Activated T-helper 1 cell treated with anti-CD3 and anti-CD28 coated beads, Interleukin-12 subunit alpha, Interleukin-12 subunit beta, Interleukin-2, Interleukin-4 antibody, amounts not matched to agents 30 ng/mL and 10 ng/mL and 1 ng/mL, durations not matched to agents 14 hours and 24 hours and 36 hours (primary cell): ENCODE data around the gene RBM17. TPM values are rescaled to one million over a fixed set of nuclear protein-coding genes. Genes with fewer than 3 reads are reported as not detected.
"Not testable (repeated sequence)": the region's sequence is repeated elsewhere in the genome, so short reads cannot be mapped to it uniquely, and the experiment has no call there.

Experiments
- DNase-seq: peaks from one replicate; pipeline ENCODE4 v3.0.0; 2021; ENCODE audit warnings: low spot score
- H3K27ac Mint-ChIP-seq: one replicate; pipeline ENCODE4 v1.8.0; 2021; ENCODE audit warnings: mild to moderate bottlenecking, mixed read lengths
- H3K27me3 Mint-ChIP-seq: one replicate; pipeline ENCODE4 v1.8.0; 2022; ENCODE audit warnings: mild to moderate bottlenecking, moderate library complexity, mixed read lengths; ENCODE audit not compliant: insufficient read depth
- H3K36me3 Mint-ChIP-seq: one replicate; pipeline ENCODE4 v1.8.0; 2021; ENCODE audit warnings: low read depth, mixed read lengths
- H3K4me1 Mint-ChIP-seq: one replicate; pipeline ENCODE4 v1.8.0; 2021; ENCODE audit warnings: low read depth, mixed read lengths
- H3K4me3 Mint-ChIP-seq: one replicate; pipeline ENCODE4 v1.8.0; 2021; ENCODE audit warnings: mild to moderate bottlenecking, moderate library complexity, mixed read lengths
- H3K9me3 Mint-ChIP-seq: one replicate; pipeline ENCODE4 v1.8.0; 2021; ENCODE audit warnings: mixed read lengths
- intact Hi-C: fragments of 100-400 bp; cut with micrococcal nuclease; formaldehyde crosslinking; loops from one replicate; pipeline ENCODE4 v1.15.1; 2024
- total RNA-seq: library from RNA; stranded (reverse); gene quantifications from 2 replicates; pipeline ENCODE4 v1.2.3, GENCODE V29; 2022

RBM17 gene
- total RNA-seq, 1 donor from 2014 or later = 265 TPM

- peaks cover 50% of the 10 kb centered on the region for H3K4me1 Mint-ChIP-seq
These were observed 38.6 kb downstream of the RBM17 start for GRCh38 chr10:6127461-6127860.

GRCh38 chr10:6128087-6128486 is 39.3 kb downstream of the RBM17 start:
- H3K27ac Mint-ChIP-seq = no peak overlapping the region
- no peaks in the 10 kb centered on the region for H3K27me3 Mint-ChIP-seq
- no peak overlapping the region for H3K4me3 Mint-ChIP-seq
- intact Hi-C loops = loop anchor here (5.0 kb wide), 2 partner anchors 34 to 74 kb away; partner anchors contain the start of gene PFKFB3
- no peaks in the 10 kb centered on the region for H3K9me3 Mint-ChIP-seq
- no peaks in the 10 kb centered on the region for H3K36me3 Mint-ChIP-seq
- H3K4me1 Mint-ChIP-seq = peaks cover 46% of the 10 kb centered on the region
- DNase-seq = no peak

More at GRCh38 chr10:6127461-6127860, 38.6 kb downstream of the RBM17 start:
- not testable (repeated sequence) for H3K4me3 Mint-ChIP-seq, H3K27me3 Mint-ChIP-seq, H3K27ac Mint-ChIP-seq, H3K9me3 Mint-ChIP-seq, DNase-seq, H3K36me3 Mint-ChIP-seq
- intact Hi-C loops = loop anchor here (5.0 kb wide), 2 partner anchors 35 to 75 kb away; partner anchors contain the start of gene PFKFB3

GRCh38 chr10:6128591-6129251 is 39.9 kb downstream of the RBM17 start:
- Mint-ChIP-seq H3K4me3 (peak overlapping the region; percentile 67), H3K9me3 (no peaks in the 10 kb centered on the region), H3K27ac (peak overlapping the region; percentile 92), H3K27me3 (no peaks in the 10 kb centered on the region), H3K36me3 (no peaks in the 10 kb centered on the region), H3K4me1 (peaks cover 40% of the 10 kb centered on the region)
- intact Hi-C loops = loop anchor here (5.0 kb wide), 2 partner anchors 34 to 74 kb away; partner anchors contain the start of gene PFKFB3
- DNase-seq = no peak

GRCh38 chr10:6130848-6131470 is 42.1 kb downstream of the RBM17 start:
- H3K36me3 Mint-ChIP-seq = no peaks in the 10 kb centered on the region
- H3K27ac Mint-ChIP-seq = no peak overlapping the region
- H3K9me3 Mint-ChIP-seq = no peaks in the 10 kb centered on the region
- no peak overlapping the region for H3K4me3 Mint-ChIP-seq
- DNase-seq = no peak
- H3K4me1 Mint-ChIP-seq = peaks cover 57% of the 10 kb centered on the region
- H3K27me3 Mint-ChIP-seq = peaks cover 2% of the 10 kb centered on the region
- intact Hi-C loops = loop anchor here (1.0 to 10.0 kb wide), 2 partner anchors 10 to 374 kb away; no protein-coding TSS in a partner anchor

- Mint-ChIP-seq H3K4me1 (peaks cover 63% of the 10 kb centered on the region), H3K27me3 (peaks cover 2% of the 10 kb centered on the region), H3K4me3 (no peak overlapping the region), H3K9me3 (no peaks in the 10 kb centered on the region), H3K36me3 (no peaks in the 10 kb centered on the region), H3K27ac (no peak overlapping the region)
- intact Hi-C loops = loop anchor here (10.0 kb wide), 1 partner anchor 371 kb away; no protein-coding TSS in a partner anchor
- DNase-seq = no peak
These were observed 44.7 kb downstream of the RBM17 start for GRCh38 chr10:6133331-6134098.

DNA sequence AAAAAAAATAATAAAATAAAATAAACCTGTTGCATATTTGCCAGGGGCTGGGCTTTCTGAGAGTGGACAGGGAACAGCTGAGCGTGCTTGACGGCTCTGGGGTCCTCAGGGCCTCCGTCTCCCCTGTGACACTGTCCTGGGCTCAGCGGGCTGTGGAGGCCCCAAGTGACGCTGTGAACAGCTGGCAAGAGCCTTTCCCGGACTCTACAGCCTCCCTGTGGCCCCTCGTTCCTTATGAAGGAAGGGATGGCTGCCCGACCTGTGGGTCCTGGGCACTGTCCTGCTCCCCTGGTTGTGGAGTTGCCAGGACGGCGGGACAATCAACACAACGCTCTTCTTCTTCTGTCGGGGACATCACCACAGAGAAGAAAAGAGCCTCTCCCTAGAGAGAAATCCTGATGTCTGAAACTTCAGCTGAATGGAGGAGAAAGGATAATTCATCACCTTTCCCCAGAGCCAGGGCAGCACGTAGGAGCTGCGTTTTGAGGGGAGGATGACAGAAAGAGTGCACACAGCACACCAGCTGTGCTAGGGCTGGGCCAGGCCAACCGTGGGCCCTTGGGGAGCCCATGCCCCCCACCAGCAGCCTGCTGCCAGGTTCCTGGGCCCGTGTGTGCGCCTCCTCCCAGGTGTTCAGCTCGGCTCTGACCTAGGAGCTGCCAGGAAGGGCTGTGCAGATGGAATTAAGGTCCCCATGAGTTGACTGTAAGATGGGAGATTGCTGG is 45.4 kb downstream of the RBM17 start:
- Mint-ChIP-seq H3K4me3 (peak overlapping the region; percentile 46), H3K4me1 (peaks cover 63% of the 10 kb centered on the region), H3K9me3 (no peaks in the 10 kb centered on the region), H3K27me3 (peaks cover 9% of the 10 kb centered on the region), H3K36me3 (no peaks in the 10 kb centered on the region), H3K27ac (peak overlapping the region; percentile 50)
- intact Hi-C loops = loop anchor here (10.0 kb wide), 1 partner anchor 371 kb away; no protein-coding TSS in a partner anchor
- no peak for DNase-seq

DNA sequence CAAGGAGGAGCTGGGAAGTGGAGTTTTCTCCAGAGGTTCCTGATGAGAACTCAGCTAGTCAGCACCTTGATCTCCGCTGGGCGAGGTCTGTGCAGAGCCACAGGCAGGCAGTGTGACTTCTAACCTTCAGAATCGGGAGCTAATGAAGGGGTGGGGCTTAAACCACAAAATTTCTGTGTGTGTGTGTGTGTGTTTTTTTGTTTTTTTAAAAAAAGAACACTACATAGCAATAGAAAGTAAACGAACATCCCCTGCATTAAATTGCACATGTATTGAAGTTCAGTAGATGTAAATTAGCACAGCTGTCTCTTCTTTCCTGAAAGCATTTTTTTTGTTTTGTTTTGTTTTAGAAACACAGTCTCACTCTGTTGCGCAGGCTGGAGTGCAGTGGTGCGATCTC is 46.2 kb downstream of the RBM17 start:
- Mint-ChIP-seq H3K27me3 (peaks cover 9% of the 10 kb centered on the region), H3K9me3 (no peaks in the 10 kb centered on the region), H3K4me1 (peaks cover 63% of the 10 kb centered on the region), H3K4me3 (peak overlapping the region; percentile 46), H3K27ac (no peak overlapping the region), H3K36me3 (no peaks in the 10 kb centered on the region)
- intact Hi-C loops = loop anchor here (10.0 kb wide), 1 partner anchor 370 kb away; no protein-coding TSS in a partner anchor
- DNase-seq = no peak

GRCh38 chr10:6135589-6136168 is 46.8 kb downstream of the RBM17 start:
- intact Hi-C loops = loop anchor here (1.0 to 10.0 kb wide), 4 partner anchors 9 to 369 kb away; partner anchors contain the start of gene IL2RA
- peaks cover 63% of the 10 kb centered on the region for H3K4me1 Mint-ChIP-seq

DNA sequence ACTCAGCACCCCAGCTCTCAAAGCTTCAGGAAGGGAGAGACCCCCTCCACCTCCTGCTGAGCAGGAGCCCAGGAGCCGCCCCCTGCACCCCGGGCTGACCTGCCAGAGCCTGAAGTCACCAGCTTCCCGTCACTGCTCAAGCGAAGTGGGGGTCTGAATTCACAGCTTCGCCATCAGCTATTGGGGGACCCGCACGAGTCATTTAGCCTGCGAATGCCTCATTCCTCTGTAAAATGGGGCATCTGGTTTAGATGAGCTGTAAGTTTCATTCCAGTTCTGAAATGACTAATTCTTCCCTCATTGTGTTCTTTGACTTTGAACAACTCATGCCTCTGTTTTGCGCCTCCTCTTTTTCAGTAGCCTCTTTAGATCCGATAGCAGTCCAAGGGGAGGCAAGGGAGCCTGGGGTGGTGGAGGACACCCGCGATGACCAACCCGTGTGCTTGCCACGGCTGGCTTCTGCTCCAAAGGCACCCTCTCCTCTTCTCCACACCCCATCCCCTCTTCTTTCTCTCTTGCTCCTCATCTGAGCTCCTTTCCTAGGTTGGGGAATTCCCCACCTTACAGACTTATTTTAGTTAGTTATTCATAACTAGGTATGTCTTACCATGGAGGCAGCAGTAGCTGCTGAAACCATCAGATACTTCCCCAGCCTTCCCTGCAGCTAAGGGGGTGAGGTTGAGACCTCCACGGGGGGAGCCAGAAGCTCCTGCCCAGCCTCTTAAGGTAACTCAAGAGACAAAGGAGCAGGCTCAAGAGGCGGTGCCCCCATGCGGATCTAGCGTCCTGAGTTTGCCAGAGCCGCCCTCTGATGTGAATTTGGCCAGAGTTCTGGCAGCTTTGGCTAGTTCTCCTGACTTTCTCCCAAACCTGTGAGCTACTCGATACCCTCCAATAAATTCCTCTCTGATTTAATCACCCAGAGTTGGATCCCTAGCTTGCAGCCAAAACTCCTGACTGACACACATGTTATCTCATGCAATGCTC is 47.7 kb downstream of the RBM17 start:
- Mint-ChIP-seq H3K4me1 (peaks cover 66% of the 10 kb centered on the region), H3K4me3 (peak overlapping the region; percentile 49), H3K9me3 (no peaks in the 10 kb centered on the region), H3K27me3 (peaks cover 9% of the 10 kb centered on the region), H3K27ac (peak overlapping the region; percentile 91), H3K36me3 (no peaks in the 10 kb centered on the region)
- DNase-seq = peak; percentile 43
- intact Hi-C loops = loop anchor here (1.0 to 10.0 kb wide), 4 partner anchors 8 to 368 kb away; partner anchors contain the start of gene IL2RA

More at GRCh38 chr10:6135589-6136168, 46.8 kb downstream of the RBM17 start:
- no peaks in the 10 kb centered on the region for H3K9me3 Mint-ChIP-seq
- peak overlapping the region; percentile 49 for H3K4me3 Mint-ChIP-seq
- H3K36me3 Mint-ChIP-seq = no peaks in the 10 kb centered on the region
- peak overlapping the region; percentile 91 for H3K27ac Mint-ChIP-seq
- no peak for DNase-seq
- peaks cover 9% of the 10 kb centered on the region for H3K27me3 Mint-ChIP-seq

DNA sequence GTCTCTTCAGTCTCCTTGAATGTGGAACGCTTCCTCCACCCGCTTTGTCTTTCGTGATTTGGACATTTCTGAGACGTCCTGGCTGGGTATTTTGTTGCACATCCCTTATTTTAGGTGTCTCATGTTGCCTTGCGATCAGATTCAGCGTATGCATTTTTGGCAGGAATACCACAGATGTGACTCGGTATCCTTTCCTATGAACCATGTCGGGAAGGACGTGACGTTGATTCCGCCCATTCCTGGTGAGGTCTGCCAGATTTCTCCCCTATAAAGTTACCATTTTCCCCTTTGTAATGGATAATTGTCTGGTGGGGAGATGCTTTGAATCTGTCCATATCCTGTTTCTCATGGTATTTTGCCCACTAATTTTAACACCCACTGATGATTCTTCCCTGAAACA is 49.6 kb downstream of the RBM17 start:
- H3K27ac Mint-ChIP-seq = no peak overlapping the region
- H3K4me1 Mint-ChIP-seq = peaks cover 81% of the 10 kb centered on the region
- no peaks in the 10 kb centered on the region for H3K36me3 Mint-ChIP-seq
- no peak overlapping the region for H3K4me3 Mint-ChIP-seq
- DNase-seq = no peak
- no peaks in the 10 kb centered on the region for H3K9me3 Mint-ChIP-seq
- peaks cover 9% of the 10 kb centered on the region for H3K27me3 Mint-ChIP-seq
- intact Hi-C loops = loop anchor here (10.0 kb wide), 1 partner anchor 366 kb away; no protein-coding TSS in a partner anchor

- no peak for DNase-seq
- intact Hi-C loops = loop anchor here (10.0 kb wide), 1 partner anchor 365 kb away; no protein-coding TSS in a partner anchor
- H3K27ac Mint-ChIP-seq = no peak overlapping the region
- no peaks in the 10 kb centered on the region for H3K36me3 Mint-ChIP-seq
- peaks cover 85% of the 10 kb centered on the region for H3K4me1 Mint-ChIP-seq
- H3K27me3 Mint-ChIP-seq = peaks cover 7% of the 10 kb centered on the region
- no peak overlapping the region for H3K4me3 Mint-ChIP-seq
- H3K9me3 Mint-ChIP-seq = no peaks in the 10 kb centered on the region
These were observed 50.6 kb downstream of the RBM17 start for GRCh38 chr10:6139470-6139869.
